Activated CD4-positive, alpha-beta T cell treated with anti-CD3 and anti-CD28 coated beads for 36 hours (primary cell): ENCODE measurements around the gene SOX4. TPM values are rescaled to one million over a fixed set of nuclear protein-coding genes. Genes with fewer than 3 reads are reported as not detected.
A peak's percentile ranks its signal among the peaks of the same experiment; 100 is the strongest.

ENCODE experiments used
- ATAC-seq: fragments of 200-7000 bp; cut with Tn5 transposase; one replicate; pipeline ENCODE4 v1.10.0; 2021; ENCODE audit warnings: mild to moderate bottlenecking, moderate library complexity
- CTCF ChIA-PET: fragments of 350-600 bp; sonication (Branson Sonifier 250); formaldehyde crosslinking; loops from one replicate; lab custom pipeline; 2021; ENCODE audit warnings: antibody characterized with exemption; lab: Charles Lee
- POLR2A ChIA-PET: fragments of 350-600 bp; sonication (Branson Sonifier 250); formaldehyde crosslinking; loops from one replicate; lab custom pipeline; 2021; ENCODE audit warnings: antibody characterized with exemption, inconsistent platforms; lab: Charles Lee
- DNase-seq: peaks from one replicate; pipeline ENCODE4 v3.0.0-alpha.2; 2020
- H3K27ac Mint-ChIP-seq: one replicate; pipeline ENCODE4 v1.8.0; 2021; ENCODE audit warnings: mixed read lengths
- H3K27me3 Mint-ChIP-seq: one replicate; pipeline ENCODE4 v1.8.0; 2021; ENCODE audit warnings: mixed read lengths
- H3K36me3 Mint-ChIP-seq: one replicate; pipeline ENCODE4 v1.8.0; 2021; ENCODE audit warnings: low read depth, mixed read lengths
- H3K4me1 Mint-ChIP-seq: one replicate; pipeline ENCODE4 v1.8.0; 2021; ENCODE audit warnings: mixed read lengths
- H3K4me3 Mint-ChIP-seq: one replicate; pipeline ENCODE4 v1.8.0; 2021; ENCODE audit warnings: mild to moderate bottlenecking, moderate library complexity, mixed read lengths
- H3K9me3 Mint-ChIP-seq: one replicate; pipeline ENCODE4 v1.8.0; 2021; ENCODE audit warnings: low read depth, mixed read lengths
- intact Hi-C, 2 experiments: fragments of 100-400 bp; cut with DNase I in 1 of 2; cut with micrococcal nuclease in 1 of 2; formaldehyde crosslinking; loops; one replicate each; pipeline versions ENCODE4 v1.14.2 to v1.15.1; 2022 to 2024; cut with DNase I, micrococcal nuclease
- total RNA-seq, 2 experiments: library from RNA; stranded (reverse); gene quantifications; one replicate each; pipeline ENCODE4 v1.2.3, GENCODE V29; 2021

Gene SOX4
- total RNA-seq, 2 experiments from 2014 or later = 2.3 to 2.5 TPM

DNA sequence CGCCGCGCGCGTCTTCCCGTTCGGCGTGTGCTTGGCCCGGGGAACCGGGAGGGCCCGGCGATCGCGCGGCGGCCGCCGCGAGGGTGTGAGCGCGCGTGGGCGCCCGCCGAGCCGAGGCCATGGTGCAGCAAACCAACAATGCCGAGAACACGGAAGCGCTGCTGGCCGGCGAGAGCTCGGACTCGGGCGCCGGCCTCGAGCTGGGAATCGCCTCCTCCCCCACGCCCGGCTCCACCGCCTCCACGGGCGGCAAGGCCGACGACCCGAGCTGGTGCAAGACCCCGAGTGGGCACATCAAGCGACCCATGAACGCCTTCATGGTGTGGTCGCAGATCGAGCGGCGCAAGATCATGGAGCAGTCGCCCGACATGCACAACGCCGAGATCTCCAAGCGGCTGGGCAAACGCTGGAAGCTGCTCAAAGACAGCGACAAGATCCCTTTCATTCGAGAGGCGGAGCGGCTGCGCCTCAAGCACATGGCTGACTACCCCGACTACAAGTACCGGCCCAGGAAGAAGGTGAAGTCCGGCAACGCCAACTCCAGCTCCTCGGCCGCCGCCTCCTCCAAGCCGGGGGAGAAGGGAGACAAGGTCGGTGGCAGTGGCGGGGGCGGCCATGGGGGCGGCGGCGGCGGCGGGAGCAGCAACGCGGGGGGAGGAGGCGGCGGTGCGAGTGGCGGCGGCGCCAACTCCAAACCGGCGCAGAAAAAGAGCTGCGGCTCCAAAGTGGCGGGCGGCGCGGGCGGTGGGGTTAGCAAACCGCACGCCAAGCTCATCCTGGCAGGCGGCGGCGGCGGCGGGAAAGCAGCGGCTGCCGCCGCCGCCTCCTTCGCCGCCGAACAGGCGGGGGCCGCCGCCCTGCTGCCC is 1.1 kb downstream of the SOX4 start:
- ATAC-seq (peak; percentile 7), DNase-seq (peak; percentile 62)
- H3K4me3 Mint-ChIP-seq = no peak overlapping the region
- ChIA-PET POLR2A (no interaction called here), CTCF (interaction anchor here (0.6 to 1.8 kb wide), 6 partner anchors 25 to 1030 kb away, joined by 3 to 15 read pairs (median 3); no protein-coding TSS in a partner anchor)
- peaks cover 47% of the 10 kb centered on the region for H3K27me3 Mint-ChIP-seq
- no peaks in the 10 kb centered on the region for H3K9me3 Mint-ChIP-seq
- H3K4me1 Mint-ChIP-seq = peaks cover 23% of the 10 kb centered on the region
- H3K36me3 Mint-ChIP-seq = peaks cover 2% of the 10 kb centered on the region
- intact Hi-C loops = loop anchor here (5.0 to 10.0 kb wide), 5 partner anchors 327 to 1382 kb away; partner anchors contain the start of gene MBOAT1 (in 1 of the 2)
- H3K27ac Mint-ChIP-seq = peak overlapping the region; percentile 77

DNA sequence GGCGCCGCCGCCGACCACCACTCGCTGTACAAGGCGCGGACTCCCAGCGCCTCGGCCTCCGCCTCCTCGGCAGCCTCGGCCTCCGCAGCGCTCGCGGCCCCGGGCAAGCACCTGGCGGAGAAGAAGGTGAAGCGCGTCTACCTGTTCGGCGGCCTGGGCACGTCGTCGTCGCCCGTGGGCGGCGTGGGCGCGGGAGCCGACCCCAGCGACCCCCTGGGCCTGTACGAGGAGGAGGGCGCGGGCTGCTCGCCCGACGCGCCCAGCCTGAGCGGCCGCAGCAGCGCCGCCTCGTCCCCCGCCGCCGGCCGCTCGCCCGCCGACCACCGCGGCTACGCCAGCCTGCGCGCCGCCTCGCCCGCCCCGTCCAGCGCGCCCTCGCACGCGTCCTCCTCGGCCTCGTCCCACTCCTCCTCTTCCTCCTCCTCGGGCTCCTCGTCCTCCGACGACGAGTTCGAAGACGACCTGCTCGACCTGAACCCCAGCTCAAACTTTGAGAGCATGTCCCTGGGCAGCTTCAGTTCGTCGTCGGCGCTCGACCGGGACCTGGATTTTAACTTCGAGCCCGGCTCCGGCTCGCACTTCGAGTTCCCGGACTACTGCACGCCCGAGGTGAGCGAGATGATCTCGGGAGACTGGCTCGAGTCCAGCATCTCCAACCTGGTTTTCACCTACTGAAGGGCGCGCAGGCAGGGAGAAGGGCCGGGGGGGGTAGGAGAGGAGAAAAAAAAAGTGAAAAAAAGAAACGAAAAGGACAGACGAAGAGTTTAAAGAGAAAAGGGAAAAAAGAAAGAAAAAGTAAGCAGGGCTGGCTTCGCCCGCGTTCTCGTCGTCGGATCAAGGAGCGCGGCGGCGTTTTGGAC is 2.0 kb downstream of the SOX4 start:
- ChIA-PET CTCF (interaction anchor here (0.8 kb wide), 1 partner anchor 35 kb away, joined by 3 read pairs; no protein-coding TSS in a partner anchor), POLR2A (no interaction called here)
- H3K4me1 Mint-ChIP-seq = peaks cover 23% of the 10 kb centered on the region
- H3K27me3 Mint-ChIP-seq = peaks cover 43% of the 10 kb centered on the region
- ATAC-seq = peak; percentile 34
- intact Hi-C loops = loop anchor here (2.0 to 10.0 kb wide), 6 partner anchors 71 to 552 kb away; no protein-coding TSS in a partner anchor
- no peaks in the 10 kb centered on the region for H3K9me3 Mint-ChIP-seq
- peak overlapping the region; percentile 88 for H3K27ac Mint-ChIP-seq
- H3K36me3 Mint-ChIP-seq = peaks cover 2% of the 10 kb centered on the region
- peak; percentile 49 for DNase-seq
- no peak overlapping the region for H3K4me3 Mint-ChIP-seq

DNA sequence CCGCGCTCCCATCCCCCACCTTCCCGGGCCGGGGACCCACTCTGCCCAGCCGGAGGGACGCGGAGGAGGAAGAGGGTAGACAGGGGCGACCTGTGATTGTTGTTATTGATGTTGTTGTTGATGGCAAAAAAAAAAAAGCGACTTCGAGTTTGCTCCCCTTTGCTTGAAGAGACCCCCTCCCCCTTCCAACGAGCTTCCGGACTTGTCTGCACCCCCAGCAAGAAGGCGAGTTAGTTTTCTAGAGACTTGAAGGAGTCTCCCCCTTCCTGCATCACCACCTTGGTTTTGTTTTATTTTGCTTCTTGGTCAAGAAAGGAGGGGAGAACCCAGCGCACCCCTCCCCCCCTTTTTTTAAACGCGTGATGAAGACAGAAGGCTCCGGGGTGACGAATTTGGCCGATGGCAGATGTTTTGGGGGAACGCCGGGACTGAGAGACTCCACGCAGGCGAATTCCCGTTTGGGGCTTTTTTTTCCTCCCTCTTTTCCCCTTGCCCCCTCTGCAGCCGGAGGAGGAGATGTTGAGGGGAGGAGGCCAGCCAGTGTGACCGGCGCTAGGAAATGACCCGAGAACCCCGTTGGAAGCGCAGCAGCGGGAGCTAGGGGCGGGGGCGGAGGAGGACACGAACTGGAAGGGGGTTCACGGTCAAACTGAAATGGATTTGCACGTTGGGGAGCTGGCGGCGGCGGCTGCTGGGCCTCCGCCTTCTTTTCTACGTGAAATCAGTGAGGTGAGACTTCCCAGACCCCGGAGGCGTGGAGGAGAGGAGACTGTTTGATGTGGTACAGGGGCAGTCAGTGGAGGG is 2.8 kb downstream of the SOX4 start:
- peak overlapping the region; percentile 88 for H3K27ac Mint-ChIP-seq
- no peaks in the 10 kb centered on the region for H3K9me3 Mint-ChIP-seq
- peaks cover 44% of the 10 kb centered on the region for H3K27me3 Mint-ChIP-seq
- intact Hi-C loops = loop anchor here (2.0 to 10.0 kb wide), 6 partner anchors 70 to 551 kb away; no protein-coding TSS in a partner anchor
- CTCF ChIA-PET = interaction anchor here (3.0 kb wide), 1 partner anchor 8 kb away, joined by 15 read pairs; no protein-coding TSS in a partner anchor
- no peak for ATAC-seq
- DNase-seq = peak; percentile 55
- POLR2A ChIA-PET = interaction anchor here (0.6 kb wide), 1 partner anchor 156 kb away, joined by 3 read pairs; no protein-coding TSS in a partner anchor
- peaks cover 23% of the 10 kb centered on the region for H3K4me1 Mint-ChIP-seq
- H3K36me3 Mint-ChIP-seq = peaks cover 2% of the 10 kb centered on the region
- H3K4me3 Mint-ChIP-seq = no peak overlapping the region

DNA sequence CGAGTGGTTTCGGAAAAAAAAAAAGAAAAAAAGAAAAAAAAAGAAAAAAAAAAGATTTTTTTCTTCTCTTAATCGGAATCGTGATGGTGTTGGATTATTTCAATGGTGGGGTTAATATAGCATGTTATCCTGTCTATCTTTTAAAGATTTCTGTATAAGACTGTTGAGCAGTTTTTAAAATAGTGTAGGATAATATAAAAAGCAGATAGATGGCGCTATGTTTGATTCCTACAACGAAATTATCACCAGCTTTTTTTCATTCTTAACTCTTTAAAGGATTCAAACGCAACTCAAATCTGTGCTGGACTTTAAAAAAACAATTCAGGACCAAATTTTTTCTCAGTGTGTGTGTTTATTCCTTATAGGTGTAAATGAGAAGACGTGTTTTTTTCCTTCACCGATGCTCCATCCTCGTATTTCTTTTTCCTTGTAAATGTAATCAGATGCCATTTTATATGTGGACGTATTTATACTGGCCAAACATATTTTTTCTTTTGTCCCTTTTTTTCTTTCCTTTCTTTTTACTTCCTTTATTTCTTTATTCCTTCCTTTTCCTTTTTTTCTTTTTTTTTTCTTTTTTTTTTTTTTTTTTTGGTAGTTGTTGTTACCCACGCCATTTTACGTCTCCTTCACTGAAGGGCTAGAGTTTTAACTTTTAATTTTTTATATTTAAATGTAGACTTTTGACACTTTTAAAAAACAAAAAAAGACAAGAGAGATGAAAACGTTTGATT is 3.6 kb downstream of the SOX4 start:
- ChIA-PET CTCF (interaction anchor here (0.6 to 3.0 kb wide), 2 partner anchors 9 to 1560 kb away, joined by 3 to 15 read pairs; no protein-coding TSS in a partner anchor), POLR2A (no interaction called here)
- no peaks in the 10 kb centered on the region for H3K9me3 Mint-ChIP-seq
- peaks cover 23% of the 10 kb centered on the region for H3K4me1 Mint-ChIP-seq
- ATAC-seq = no peak
- intact Hi-C loops = loop anchor here (2.0 to 10.0 kb wide), 6 partner anchors 70 to 550 kb away; no protein-coding TSS in a partner anchor
- H3K4me3 Mint-ChIP-seq = no peak overlapping the region
- peaks cover 44% of the 10 kb centered on the region for H3K27me3 Mint-ChIP-seq
- peak overlapping the region; percentile 67 for H3K27ac Mint-ChIP-seq
- no peak for DNase-seq
- peaks cover 2% of the 10 kb centered on the region for H3K36me3 Mint-ChIP-seq

DNA sequence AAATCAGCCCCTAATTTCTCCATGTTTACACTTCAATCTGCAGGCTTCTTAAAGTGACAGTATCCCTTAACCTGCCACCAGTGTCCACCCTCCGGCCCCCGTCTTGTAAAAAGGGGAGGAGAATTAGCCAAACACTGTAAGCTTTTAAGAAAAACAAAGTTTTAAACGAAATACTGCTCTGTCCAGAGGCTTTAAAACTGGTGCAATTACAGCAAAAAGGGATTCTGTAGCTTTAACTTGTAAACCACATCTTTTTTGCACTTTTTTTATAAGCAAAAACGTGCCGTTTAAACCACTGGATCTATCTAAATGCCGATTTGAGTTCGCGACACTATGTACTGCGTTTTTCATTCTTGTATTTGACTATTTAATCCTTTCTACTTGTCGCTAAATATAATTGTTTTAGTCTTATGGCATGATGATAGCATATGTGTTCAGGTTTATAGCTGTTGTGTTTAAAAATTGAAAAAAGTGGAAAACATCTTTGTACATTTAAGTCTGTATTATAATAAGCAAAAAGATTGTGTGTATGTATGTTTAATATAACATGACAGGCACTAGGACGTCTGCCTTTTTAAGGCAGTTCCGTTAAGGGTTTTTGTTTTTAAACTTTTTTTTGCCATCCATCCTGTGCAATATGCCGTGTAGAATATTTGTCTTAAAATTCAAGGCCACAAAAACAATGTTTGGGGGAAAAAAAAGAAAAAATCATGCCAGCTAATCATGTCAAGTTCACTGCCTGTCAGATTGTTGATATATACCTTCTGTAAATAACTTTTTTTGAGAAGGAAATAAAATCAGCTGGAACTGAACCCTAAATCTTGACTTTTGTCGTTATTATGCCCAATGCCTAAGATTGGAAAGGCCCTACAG is 4.5 kb downstream of the SOX4 start:
- CTCF ChIA-PET = interaction anchor here (3.0 kb wide), 1 partner anchor 10 kb away, joined by 15 read pairs; no protein-coding TSS in a partner anchor

DNA sequence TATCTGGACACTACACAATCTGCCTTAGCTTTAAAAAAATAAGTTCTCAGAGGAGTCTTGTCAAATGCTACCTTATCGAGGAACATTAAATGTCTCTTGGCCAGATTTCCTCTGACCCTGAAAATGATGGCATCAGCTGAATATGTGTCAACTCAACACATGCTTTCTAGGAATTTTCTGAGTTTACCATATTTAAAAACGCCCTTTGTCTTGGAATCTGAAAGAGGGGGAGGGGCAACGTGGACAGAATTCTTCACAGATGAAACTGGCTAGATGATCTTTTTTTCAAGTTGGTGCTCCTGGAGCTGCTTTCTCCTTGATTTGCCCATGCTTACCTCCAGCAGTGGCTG is 5.1 kb downstream of the SOX4 start:
- peaks cover 23% of the 10 kb centered on the region for H3K4me1 Mint-ChIP-seq
- no peak for ATAC-seq
- ChIA-PET POLR2A (no interaction called here), CTCF (interaction anchor here (3.0 kb wide), 1 partner anchor 10 kb away, joined by 15 read pairs; no protein-coding TSS in a partner anchor)
- no peak overlapping the region for H3K27ac Mint-ChIP-seq
- H3K4me3 Mint-ChIP-seq = peak overlapping the region; percentile 54
- H3K27me3 Mint-ChIP-seq = peaks cover 39% of the 10 kb centered on the region
- no peak for DNase-seq
- intact Hi-C loops = loop anchor here (2.0 to 10.0 kb wide), 4 partner anchors 336 to 549 kb away; no protein-coding TSS in a partner anchor
- H3K36me3 Mint-ChIP-seq = peaks cover 2% of the 10 kb centered on the region
- H3K9me3 Mint-ChIP-seq = no peaks in the 10 kb centered on the region

More for the DNA sequence above, 4.5 kb downstream of the SOX4 start:
- H3K27ac Mint-ChIP-seq = no peak overlapping the region
- H3K36me3 Mint-ChIP-seq = peaks cover 2% of the 10 kb centered on the region
- DNase-seq (no peak), ATAC-seq (no peak)
- H3K27me3 Mint-ChIP-seq = peaks cover 39% of the 10 kb centered on the region
- intact Hi-C loops = loop anchor here (2.0 to 10.0 kb wide), 6 partner anchors 69 to 549 kb away; no protein-coding TSS in a partner anchor
- POLR2A ChIA-PET = no interaction called here
- H3K4me1 Mint-ChIP-seq = peaks cover 23% of the 10 kb centered on the region
- no peaks in the 10 kb centered on the region for H3K9me3 Mint-ChIP-seq
- peak overlapping the region; percentile 54 for H3K4me3 Mint-ChIP-seq

DNA sequence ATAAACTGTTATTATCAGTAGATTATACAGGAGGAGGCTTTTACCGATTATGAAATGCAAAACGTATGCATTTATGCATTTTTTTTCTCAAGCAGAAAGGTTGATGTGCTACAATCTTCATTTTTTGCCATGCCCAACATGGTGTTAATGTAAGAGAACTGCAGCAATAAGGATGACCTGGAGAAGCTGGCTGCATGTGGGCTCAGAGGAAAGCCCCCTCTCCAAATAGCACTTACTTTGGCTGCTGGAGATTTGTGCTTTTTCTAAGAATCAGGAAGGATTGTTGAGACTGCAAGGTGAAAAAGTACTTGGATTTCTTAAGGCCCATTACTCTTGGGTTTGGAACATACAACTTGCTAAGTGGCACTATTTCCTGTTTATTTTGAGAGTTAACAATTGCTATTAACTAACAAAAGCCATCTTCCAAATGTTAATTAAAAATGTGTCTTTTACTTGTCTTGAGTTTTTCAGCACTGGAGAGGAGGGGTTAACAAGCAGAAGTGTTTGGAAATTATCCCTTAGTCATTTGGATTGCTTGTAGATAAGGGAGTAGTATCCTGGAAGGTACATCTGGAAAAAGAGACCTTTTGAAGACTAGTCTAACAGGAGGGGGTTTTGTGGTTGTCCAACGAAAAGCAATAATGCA is 5.6 kb downstream of the SOX4 start:
- peaks cover 23% of the 10 kb centered on the region for H3K4me1 Mint-ChIP-seq
- DNase-seq = no peak
- H3K9me3 Mint-ChIP-seq = no peaks in the 10 kb centered on the region
- peaks cover 39% of the 10 kb centered on the region for H3K27me3 Mint-ChIP-seq
- peaks cover 2% of the 10 kb centered on the region for H3K36me3 Mint-ChIP-seq
- no peak overlapping the region for H3K4me3 Mint-ChIP-seq
- H3K27ac Mint-ChIP-seq = no peak overlapping the region
- ATAC-seq = no peak
- intact Hi-C loops = loop anchor here (2.0 to 10.0 kb wide), 4 partner anchors 336 to 548 kb away; no protein-coding TSS in a partner anchor
- ChIA-PET POLR2A (no interaction called here), CTCF (interaction anchor here (3.0 kb wide), 1 partner anchor 11 kb away, joined by 15 read pairs; no protein-coding TSS in a partner anchor)

DNA sequence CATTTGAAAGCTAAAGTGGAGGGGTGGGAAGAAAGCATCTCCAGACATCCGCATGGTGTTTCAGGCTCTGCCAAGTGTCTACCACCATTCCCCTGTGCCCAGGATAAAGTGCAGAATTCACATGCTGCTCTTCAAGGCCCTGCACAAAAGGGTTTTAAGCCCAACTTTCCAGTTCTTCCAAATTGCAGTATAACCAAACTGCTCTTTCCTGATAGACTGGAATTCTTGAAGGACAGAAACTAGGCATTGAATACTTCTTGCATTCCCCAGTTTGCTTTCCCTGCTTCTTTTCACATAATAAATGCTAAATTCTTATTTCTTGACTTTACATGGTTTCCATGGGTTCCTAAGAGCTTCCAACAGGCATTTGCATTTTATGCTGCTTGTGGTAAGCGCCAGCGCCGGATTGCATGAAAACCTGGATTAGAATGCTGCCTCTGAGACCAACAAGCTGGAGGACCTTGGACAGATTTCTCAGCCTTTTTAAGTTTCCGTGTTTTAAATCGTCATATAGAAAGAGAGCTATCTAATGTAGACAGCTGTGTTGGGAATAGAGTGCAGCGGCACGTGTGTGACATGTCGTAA is 7.9 kb downstream of the SOX4 start:
- ChIA-PET POLR2A (no interaction called here), CTCF (no interaction called here)
- Mint-ChIP-seq H3K9me3 (no peaks in the 10 kb centered on the region), H3K4me1 (peaks cover 11% of the 10 kb centered on the region), H3K36me3 (no peaks in the 10 kb centered on the region), H3K4me3 (no peak overlapping the region), H3K27me3 (peaks cover 29% of the 10 kb centered on the region), H3K27ac (no peak overlapping the region)
- ATAC-seq (no peak), DNase-seq (no peak)
- intact Hi-C loops = no loop called here

DNA sequence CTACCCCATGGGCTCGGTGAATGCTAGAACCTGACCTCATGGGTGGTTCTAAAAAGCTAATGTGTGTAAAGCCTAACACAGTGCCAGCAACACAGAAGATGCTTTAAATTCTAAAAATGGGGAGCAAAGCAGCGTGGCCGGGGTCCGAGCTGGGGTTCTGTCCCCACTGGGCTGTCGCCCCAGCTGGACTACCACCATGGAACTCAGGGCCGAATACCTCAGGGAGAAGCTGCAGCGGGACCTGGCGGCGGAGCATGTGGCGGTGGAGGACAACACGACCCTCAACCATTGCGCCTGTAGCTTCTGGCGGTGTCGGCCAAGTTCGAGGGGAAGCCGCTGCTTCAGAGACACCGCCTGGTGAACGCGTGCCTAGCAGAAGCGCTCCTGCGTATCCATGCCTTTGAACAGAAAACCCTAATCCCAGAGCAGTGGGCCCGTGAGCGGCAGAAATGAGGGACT is 8.4 kb downstream of the SOX4 start:
- Mint-ChIP-seq H3K36me3 (no peaks in the 10 kb centered on the region), H3K27ac (no peak overlapping the region)

More for the DNA sequence above, 8.4 kb downstream of the SOX4 start:
- H3K4me1 Mint-ChIP-seq = peaks cover 5% of the 10 kb centered on the region
- ChIA-PET POLR2A (no interaction called here), CTCF (no interaction called here)
- no peak for ATAC-seq
- no peak overlapping the region for H3K4me3 Mint-ChIP-seq
- DNase-seq = no peak
- intact Hi-C loops = no loop called here
- H3K9me3 Mint-ChIP-seq = no peaks in the 10 kb centered on the region
- H3K27me3 Mint-ChIP-seq = peaks cover 26% of the 10 kb centered on the region
